ENCODE results near the gene ARMC7. TPM values are rescaled to one million over a fixed set of nuclear protein-coding genes. Genes with fewer than 3 reads are reported as not detected.

The ARMC7 gene
- total and polyA plus RNA-seq, 10 of the 15 experiments (the other 5 are each of a cell fraction or from before 2014, with no cell fraction given) = 1.5 to 19.8 (median 6.3) TPM

DNA sequence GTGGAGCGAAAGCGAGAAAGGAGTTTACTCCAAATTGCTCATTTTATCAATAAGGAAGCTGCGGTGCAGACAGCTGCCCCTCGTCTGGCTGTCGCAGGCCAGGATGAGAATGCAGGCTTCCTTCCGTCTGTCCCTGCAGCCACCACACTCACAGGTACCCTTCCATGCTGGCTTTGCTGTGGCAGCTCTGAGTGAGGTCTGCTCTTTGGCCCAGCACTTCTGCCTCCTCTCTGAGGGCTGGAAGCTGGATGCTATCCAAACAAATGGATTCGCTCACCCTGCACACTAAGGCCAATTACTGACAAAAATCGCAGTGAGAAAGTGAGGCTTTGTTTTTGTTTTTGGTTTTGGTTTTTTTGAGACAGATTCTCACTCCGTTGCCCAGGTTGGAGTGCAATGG lies 7.0 kb downstream of the ARMC7 start (continued):
- TF ChIP-seq RELA (IDR thresholded peaks at IDR 0.05; ENCODE audit: borderline replicate concordance, partially characterized antibody) (no peak), IRF3 (IDR thresholded peaks at IDR 0.05) (no peak), BHLHE40 (IDR thresholded peaks at IDR 0.05; ENCODE audit: borderline replicate concordance in 1 of 2, low read depth in 2 of 2, low read length in 1 of 2) (no peak), TCF3 (IDR thresholded peaks at IDR 0.05; ENCODE audit: borderline replicate concordance, insufficient read depth, low read depth, low read length) (no peak), NR2F1 (conservative IDR thresholded peaks at IDR 0.05) (no peak), EP300 (IDR thresholded peaks at IDR 0.05; ENCODE audit: borderline replicate concordance in 1 of 2, control insufficient read depth in 1 of 2, low read depth in 2 of 2, low read length in 2 of 2) (no peak), PKNOX1 (IDR thresholded peaks at IDR 0.05) (no peak), DPF2 (IDR thresholded peaks at IDR 0.05) (no peak), SUZ12 (IDR thresholded peaks at IDR 0.05; ENCODE audit: unreplicated experiment) (no peak)
- TF ChIP-seq, protein P1, sequence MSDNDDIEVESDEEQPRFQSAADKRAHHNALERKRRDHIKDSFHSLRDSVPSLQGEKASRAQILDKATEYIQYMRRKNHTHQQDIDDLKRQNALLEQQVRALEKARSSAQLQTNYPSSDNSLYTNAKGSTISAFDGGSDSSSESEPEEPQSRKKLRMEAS (IDR thresholded peaks at IDR 0.05; ENCODE audit: low read depth, low read length) = no peak
- TF ChIP-seq, protein P2, sequence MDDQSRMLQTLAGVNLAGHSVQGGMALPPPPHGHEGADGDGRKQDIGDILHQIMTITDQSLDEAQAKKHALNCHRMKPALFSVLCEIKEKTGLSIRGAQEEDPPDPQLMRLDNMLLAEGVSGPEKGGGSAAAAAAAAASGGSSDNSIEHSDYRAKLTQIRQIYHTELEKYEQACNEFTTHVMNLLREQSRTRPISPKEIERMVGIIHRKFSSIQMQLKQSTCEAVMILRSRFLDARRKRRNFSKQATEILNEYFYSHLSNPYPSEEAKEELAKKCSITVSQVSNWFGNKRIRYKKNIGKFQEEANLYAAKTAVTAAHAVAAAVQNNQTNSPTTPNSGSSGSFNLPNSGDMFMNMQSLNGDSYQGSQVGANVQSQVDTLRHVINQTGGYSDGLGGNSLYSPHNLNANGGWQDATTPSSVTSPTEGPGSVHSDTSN (IDR thresholded peaks at IDR 0.05; ENCODE audit: insufficient replicate concordance, low read depth, low read length) = no peak

All from GM12878 (cell line).